GM12874 (cell line): ENCODE measurements around the gene ASB16.
A peak's percentile ranks its signal among the peaks of the same experiment; 100 is the strongest.

Experiments used
- TF ChIP-seq, protein P1 (sequence below): IDR thresholded peaks from 2 replicates; pipeline ENCODE4 v1.5.1; 2011; ENCODE audit warnings: low read depth, mild to moderate bottlenecking, control low read depth, low read length, moderate library complexity; ENCODE audit not compliant: insufficient read depth

The ASB16 gene

DNA sequence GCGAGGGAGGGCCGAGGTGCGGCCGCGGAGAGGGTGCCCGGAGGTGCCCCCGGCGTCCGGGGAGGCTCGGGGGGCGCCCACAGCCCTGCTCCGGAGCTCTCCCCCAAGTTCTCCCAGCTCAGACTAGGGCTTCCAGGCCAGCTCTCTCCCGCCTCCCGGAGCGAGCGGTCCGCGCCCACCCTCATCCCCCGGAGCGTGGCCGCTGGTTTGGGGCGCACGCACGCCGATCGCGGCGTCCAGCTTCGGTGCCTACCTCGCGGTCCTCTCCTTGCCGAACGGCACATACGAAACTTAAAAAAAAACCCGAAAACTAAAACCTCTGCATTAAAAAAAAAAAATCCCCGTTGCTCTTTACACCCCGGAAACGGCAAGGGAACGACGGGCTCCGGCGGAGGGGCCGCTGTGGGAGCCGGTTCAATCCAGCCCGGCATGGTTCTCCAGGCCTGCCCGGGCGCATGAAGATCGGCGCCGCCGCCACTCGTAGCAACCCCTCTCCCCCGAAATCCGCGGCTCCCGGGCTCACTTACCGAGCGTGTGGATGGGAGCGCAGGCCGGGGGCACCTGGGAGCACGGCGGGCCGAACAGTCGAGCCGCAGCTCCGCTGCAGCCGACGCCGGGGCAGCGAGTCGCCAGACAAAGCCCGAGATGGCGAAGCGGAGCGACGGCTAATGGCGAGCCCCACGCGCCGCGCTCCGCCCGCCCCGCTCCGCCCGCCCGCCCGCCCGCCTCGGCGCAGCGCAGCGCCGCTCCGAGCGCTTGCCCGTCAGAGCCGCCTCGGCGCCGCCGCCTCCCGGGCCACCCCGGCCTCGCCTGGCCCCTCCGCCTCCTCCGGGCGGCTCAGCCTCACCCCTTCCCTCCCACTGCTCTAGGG is 49.9 kb downstream of the ASB16 start:
- TF ChIP-seq, protein P1, sequence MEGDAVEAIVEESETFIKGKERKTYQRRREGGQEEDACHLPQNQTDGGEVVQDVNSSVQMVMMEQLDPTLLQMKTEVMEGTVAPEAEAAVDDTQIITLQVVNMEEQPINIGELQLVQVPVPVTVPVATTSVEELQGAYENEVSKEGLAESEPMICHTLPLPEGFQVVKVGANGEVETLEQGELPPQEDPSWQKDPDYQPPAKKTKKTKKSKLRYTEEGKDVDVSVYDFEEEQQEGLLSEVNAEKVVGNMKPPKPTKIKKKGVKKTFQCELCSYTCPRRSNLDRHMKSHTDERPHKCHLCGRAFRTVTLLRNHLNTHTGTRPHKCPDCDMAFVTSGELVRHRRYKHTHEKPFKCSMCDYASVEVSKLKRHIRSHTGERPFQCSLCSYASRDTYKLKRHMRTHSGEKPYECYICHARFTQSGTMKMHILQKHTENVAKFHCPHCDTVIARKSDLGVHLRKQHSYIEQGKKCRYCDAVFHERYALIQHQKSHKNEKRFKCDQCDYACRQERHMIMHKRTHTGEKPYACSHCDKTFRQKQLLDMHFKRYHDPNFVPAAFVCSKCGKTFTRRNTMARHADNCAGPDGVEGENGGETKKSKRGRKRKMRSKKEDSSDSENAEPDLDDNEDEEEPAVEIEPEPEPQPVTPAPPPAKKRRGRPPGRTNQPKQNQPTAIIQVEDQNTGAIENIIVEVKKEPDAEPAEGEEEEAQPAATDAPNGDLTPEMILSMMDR: no peak

DNA sequence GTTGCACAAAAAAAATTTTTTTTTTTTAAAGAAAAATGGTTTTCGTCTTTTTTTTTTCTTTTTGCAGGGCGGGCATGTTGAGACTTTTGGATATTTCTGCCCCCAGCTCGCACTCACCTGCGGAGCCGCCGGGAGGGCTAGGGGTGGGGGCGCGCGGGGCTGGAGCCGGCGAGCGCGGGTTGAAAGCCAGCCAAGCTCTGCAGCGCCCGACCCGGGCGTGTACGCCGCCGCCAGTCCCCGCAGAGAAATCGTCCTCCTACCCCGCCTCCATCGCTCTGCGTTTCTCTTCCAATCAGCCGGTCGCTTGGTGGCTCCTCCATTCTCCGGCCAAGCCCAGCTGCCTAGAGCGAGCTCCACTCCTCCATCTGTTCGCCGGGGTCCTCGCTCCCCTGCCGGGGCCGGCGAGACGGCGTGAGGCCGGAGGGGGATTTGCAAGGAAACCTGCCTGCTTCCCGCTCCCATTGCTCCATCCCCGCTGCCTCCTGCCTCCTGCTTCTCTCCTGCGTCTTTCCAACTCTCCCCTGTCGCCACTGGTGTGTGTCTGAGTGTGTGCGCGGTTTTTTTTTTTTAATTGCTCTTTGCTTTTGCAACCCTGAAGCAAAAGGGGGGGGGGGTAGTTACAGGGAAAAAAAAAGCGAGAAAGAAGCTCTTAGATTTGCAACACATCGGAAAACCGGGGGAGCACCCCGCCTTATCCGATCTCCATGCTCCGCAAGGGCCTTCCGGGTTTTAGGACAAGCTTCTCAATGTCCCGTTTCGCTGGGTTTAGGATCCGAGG is 50.8 kb downstream of the ASB16 start:
- TF ChIP-seq, protein P1: no peak

DNA sequence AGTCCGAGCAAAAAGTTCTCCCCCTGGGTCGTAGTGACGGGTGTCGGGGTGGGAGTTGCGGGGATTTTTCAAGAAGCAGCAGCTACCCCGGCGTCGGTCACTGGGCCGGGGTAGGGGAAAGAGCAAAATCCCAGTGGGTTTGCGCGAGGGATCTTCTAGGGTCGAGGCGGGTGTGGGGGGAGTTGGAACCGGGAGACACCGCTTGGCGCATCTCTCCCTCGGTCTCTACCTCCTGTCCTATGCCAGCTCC is 51.3 kb downstream of the ASB16 start:
- TF ChIP-seq, protein P1: no peak

DNA sequence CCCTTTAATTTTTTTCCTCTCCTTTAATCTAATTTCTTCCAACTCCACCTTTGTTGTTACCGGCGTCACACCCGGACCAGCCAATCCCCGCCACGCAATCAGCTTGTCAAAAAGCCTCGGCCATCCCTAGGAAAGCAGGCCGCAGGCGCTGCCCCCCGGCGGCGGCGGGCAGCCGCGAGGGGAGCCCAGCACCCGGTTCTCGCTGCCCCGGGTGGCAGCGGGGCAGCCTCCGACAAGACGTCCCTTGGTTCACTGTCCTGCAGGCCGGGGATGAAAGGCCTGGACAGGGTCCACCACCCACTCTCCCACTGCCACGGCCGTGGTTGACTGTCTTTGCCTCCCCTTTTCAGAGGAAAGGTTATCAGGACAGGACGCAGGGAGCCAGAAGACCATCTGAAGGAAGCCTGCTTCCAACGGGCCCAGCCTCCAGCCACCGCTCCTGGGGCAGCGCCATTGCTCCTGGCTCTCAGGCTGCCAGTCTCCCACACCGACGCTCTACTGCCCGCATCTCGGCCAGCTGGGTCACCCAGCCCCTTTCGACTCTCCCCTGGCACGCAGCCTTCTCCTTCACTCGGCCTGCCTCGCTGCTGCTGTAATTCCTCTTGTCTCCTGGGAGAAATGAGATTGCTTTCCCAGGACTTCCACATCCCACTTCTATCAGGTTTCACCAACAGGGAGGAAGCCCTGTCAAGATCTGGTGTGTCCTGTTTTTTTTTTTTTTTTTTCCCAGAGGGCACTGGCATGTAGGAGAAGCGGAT is 51.8 kb downstream of the ASB16 start:
- TF ChIP-seq, protein P1: peak; percentile 26; the same call in 1 of the 2 replicates

DNA sequence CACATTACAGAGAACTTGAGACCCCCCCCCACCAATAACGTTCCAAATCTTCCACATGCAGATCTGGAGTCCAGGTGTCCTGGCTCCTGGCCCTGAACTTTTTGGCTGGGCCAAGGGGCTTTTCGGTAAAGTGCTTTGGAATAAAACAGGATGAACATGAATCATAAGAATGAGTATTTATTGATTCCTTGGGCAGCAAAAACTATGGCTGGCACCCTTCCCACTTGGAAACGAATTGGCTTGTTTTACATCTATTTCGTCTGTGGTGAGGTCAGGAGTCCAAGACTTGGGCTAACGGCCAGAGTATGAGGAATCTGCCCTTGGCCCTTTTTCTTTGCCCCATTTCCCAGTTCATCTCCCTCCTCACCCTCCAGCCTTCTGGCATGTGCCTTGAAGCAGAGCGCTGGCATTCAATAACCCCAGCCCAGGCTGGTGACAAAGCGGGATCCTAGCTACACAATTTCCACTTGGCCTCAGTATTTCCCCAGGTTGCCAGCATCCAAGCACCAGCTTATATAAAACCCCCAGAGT is 53.1 kb downstream of the ASB16 start:
- TF ChIP-seq, protein P1: no peak
